ENCODE results near the gene IL34.

- TF ChIP-seq CTCF (conservative IDR thresholded peaks at IDR 0.05; ENCODE audit: low read length) (no peak), EZH2phosphoT487 (IDR thresholded peaks at IDR 0.05; ENCODE audit: borderline replicate concordance, low read depth, low read length) (no peak)
Measured at GRCh38 chr16:70696952-70697593, 50.7 kb downstream of the IL34 start.

Measured in OCI-LY7 (cell line).